Heart left ventricle (tissue), 13 donors: ENCODE data around the gene LNP1.

Experiments used
- CTCF ChIP-seq, 12 donors: fragments of 200-600 bp; sonication (generic) in 4 of 12; IDR thresholded peaks; one replicate each; pipeline versions ENCODE4 v1.5.0 to v1.8.0; 2018 to 2022; ENCODE audit warnings: antibody characterized with exemption in 12 of 12, mild to moderate bottlenecking in 5 of 12
- POLR2A ChIP-seq, 2 donors: fragments of 450-650 bp; IDR thresholded peaks; one replicate each; pipeline ENCODE4 v1.6.1; 2017; ENCODE audit warnings: antibody characterized with exemption in 2 of 2, mild to moderate bottlenecking in 2 of 2, moderate library complexity in 2 of 2
- donor health status: ischemic (EF 13 %, LVEDD 7.1; RV severe dilation, severe dysfunction).
- donor health status: DM: no; HTN: yes; CAD: no.
- donor health status: DM: no; HTN: no; CAD: no.
- donor health status: ischemic (EF 25% LVEDD 6.9; RV normal size, moderate dysfunction).
- donor health status: ischemic (EF 25% LVEDD 5.7; RV mildly dilated, moderate dysfunction).
- donor health status: ischemic (EF 35%, LVEDD 5.7; RV mildly dilated, moderate dysfunction).
- donor health status: nonischemic (EF 11% LVEDD 7.7; RV severe dilation, severe dysfunction).
- donor health status: DM: yes; HTN: yes; CAD: no.
- donor health status: PGD.
- donor health status: ischemic (EF 29% LVEDD 5.4; RV normal size, mild dysfunction).
- donor health status: nonischemic (EF 23%, LVEDD 6.1; RV moderate dilation, normal function).

- TF ChIP-seq CTCF (IDR thresholded peaks at IDR 0.05) (no peak), POLR2A (IDR thresholded peaks at IDR 0.05) (no peak)
These were observed 14.8 kb downstream of the LNP1 start for GRCh38 chr3:100416176-100416575.
